Anterior cingulate cortex (tissue), 58 donors: ENCODE data around the gene AKAP4.

Experiments
- DNase-seq, 58 donors: peaks; one replicate each; lab custom pipeline; 2025; lab: John Stamatoyannopoulos, UW

AKAP4 gene

GRCh38 chrX:50200907-50201306 lies at the start of gene AKAP4:
Gene AKAP4 (minus strand): TSS chrX:50201007. CDS start chrX:50200889, 118 bp downstream.
- DNase-seq, result no peak

- no peak for DNase-seq
These were observed 10.7 kb upstream of the AKAP4 start for GRCh38 chrX:50211510-50211909.

GRCh38 chrX:50206753-50207152 lies 5.9 kb upstream of the AKAP4 start:
- no peak for DNase-seq

GRCh38 chrX:50204364-50204899 lies 3.6 kb upstream of the AKAP4 start, which contains the start of gene CCNB3:
Gene CCNB3 (plus strand): TSS chrX:50204765. CDS start chrX:50285164, 80,399 bp downstream.
- peak in 54 of 58 donors; percentile 0 to 64 (median 39) for DNase-seq

GRCh38 chrX:50202539-50202938 lies 1.7 kb upstream of the AKAP4 start:
- no peak for DNase-seq

- DNase-seq, result no peak
These were observed 2.5 kb downstream of the AKAP4 start for GRCh38 chrX:50198348-50198747.

- DNase-seq, result no peak
These were observed 11.8 kb downstream of the AKAP4 start for GRCh38 chrX:50188859-50189600.

- DNase-seq, result no peak
These were observed 16.9 kb downstream of the AKAP4 start for GRCh38 chrX:50183891-50184290.

- DNase-seq, result no peak
These were observed 20.5 kb downstream of the AKAP4 start for GRCh38 chrX:50180073-50180940.

- no peak for DNase-seq
These were observed 31.1 kb downstream of the AKAP4 start for GRCh38 chrX:50169717-50170116.

GRCh38 chrX:50168241-50168687 lies 32.5 kb downstream of the AKAP4 start:
- DNase-seq, result no peak

GRCh38 chrX:50167366-50167765 lies 33.4 kb downstream of the AKAP4 start:
- no peak for DNase-seq

GRCh38 chrX:50165727-50166126 lies 35.1 kb downstream of the AKAP4 start:
- DNase-seq, result no peak

- no peak for DNase-seq
These were observed 39.7 kb downstream of the AKAP4 start for GRCh38 chrX:50161127-50161526.

- no peak for DNase-seq
These were observed 42.2 kb downstream of the AKAP4 start for GRCh38 chrX:50158593-50158992.

GRCh38 chrX:50157545-50158135 lies 43.2 kb downstream of the AKAP4 start:
- no peak for DNase-seq

- DNase-seq, result no peak
These were observed 46.4 kb downstream of the AKAP4 start for GRCh38 chrX:50154429-50154828.

- DNase-seq, result no peak
These were observed 48.4 kb downstream of the AKAP4 start for GRCh38 chrX:50152456-50152855.

- DNase-seq, result no peak
These were observed 52.8 kb downstream of the AKAP4 start for GRCh38 chrX:50147972-50148371.
